ENCODE results near the gene GLRX3.
"Not testable (repeated sequence)": the region's sequence is repeated elsewhere in the genome, so short reads cannot be mapped to it uniquely, and the experiment has no call there.

The GLRX3 gene

GRCh38 chr10:130200179-130201042 lies 64.2 kb downstream of the GLRX3 start:
- TF ChIP-seq, protein P1, sequence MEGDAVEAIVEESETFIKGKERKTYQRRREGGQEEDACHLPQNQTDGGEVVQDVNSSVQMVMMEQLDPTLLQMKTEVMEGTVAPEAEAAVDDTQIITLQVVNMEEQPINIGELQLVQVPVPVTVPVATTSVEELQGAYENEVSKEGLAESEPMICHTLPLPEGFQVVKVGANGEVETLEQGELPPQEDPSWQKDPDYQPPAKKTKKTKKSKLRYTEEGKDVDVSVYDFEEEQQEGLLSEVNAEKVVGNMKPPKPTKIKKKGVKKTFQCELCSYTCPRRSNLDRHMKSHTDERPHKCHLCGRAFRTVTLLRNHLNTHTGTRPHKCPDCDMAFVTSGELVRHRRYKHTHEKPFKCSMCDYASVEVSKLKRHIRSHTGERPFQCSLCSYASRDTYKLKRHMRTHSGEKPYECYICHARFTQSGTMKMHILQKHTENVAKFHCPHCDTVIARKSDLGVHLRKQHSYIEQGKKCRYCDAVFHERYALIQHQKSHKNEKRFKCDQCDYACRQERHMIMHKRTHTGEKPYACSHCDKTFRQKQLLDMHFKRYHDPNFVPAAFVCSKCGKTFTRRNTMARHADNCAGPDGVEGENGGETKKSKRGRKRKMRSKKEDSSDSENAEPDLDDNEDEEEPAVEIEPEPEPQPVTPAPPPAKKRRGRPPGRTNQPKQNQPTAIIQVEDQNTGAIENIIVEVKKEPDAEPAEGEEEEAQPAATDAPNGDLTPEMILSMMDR (IDR thresholded peaks at IDR 0.05) = no peak
- Histone ChIP-seq H3K4me3 (no peak overlapping the region), H3K27ac (no peak overlapping the region)
- DNase-seq (ENCODE audit: low spot score) = no peak

- TF ChIP-seq, protein P1 (IDR thresholded peaks at IDR 0.05) = no peak
Observed at GRCh38 chr10:130201043-130201380, 64.8 kb downstream of the GLRX3 start.

DNA sequence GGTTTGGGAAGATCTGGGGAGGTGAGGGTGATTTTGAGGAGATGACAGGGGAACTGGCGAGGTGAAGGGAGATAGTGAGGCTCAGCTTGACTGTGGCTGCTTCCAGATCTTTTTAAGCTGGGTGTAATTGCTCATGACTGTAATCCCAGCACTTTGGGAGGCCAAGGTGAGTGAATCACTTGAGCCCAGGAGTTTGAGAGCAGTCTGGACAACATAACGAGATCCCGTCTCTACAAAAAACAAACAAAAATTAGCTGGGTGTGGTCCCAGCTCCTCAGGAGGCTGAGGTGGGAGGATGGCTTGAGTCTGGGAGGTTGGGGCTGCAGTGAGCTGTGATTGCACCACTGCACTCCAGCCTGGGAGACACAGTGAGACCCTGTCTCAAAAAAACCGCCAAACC lies 66.0 kb downstream of the GLRX3 start:
- DNase-seq (ENCODE audit: low spot score); H3K4me3 ChIP-seq; H3K27ac ChIP-seq: not testable (repeated sequence)

More at GRCh38 chr10:130201043-130201380, 64.8 kb downstream of the GLRX3 start:
- no peak for DNase-seq (ENCODE audit: low spot score)
- Histone ChIP-seq H3K4me3 (no peak overlapping the region), H3K27ac (no peak overlapping the region)

DNA sequence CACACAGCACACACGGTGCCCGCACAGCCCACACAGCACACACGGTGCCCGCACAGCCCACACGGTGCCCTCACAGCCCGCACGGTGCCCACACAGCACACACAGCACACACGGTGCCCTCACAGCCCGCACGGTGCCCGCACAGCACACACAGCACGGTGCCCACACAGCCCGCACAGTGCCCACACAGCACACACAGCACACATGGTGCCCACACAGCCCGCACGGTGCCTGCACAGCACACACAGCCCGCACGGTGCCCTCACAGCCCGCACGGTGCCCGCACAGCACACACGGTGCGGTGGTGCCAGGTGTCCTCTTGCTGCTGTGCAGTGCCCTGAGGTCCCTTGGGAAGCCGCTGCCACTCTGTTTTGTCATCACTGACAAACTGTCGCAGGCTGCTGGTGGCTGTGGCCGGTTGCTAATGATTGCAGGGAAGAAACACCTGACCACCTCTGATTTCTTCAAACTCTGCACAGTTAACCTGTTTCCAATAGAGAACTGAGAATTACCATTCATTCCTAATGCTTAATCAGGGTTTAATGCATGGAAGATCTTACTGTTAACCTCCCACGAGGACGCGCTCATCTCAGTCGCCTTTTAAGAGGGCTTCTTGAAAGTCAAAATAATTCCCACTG lies 66.9 kb downstream of the GLRX3 start:
- no peak overlapping the region for H3K27ac ChIP-seq
- no peak overlapping the region for H3K4me3 ChIP-seq
- no peak for DNase-seq (ENCODE audit: low spot score)
- TF ChIP-seq, protein P1 (IDR thresholded peaks at IDR 0.05) = no peak

- TF ChIP-seq, protein P1 (IDR thresholded peaks at IDR 0.05) = no peak
- DNase-seq (ENCODE audit: low spot score) = no peak
- Histone ChIP-seq H3K4me3 (no peak overlapping the region), H3K27ac (no peak overlapping the region)
Observed at GRCh38 chr10:130203626-130204025, 67.4 kb downstream of the GLRX3 start.

- H3K27ac ChIP-seq = no peak overlapping the region
- H3K4me3 ChIP-seq = no peak overlapping the region
- no peak for DNase-seq (ENCODE audit: low spot score)
- TF ChIP-seq, protein P1 (IDR thresholded peaks at IDR 0.05) = no peak
Observed at GRCh38 chr10:130206216-130206737, 70.1 kb downstream of the GLRX3 start.

DNA sequence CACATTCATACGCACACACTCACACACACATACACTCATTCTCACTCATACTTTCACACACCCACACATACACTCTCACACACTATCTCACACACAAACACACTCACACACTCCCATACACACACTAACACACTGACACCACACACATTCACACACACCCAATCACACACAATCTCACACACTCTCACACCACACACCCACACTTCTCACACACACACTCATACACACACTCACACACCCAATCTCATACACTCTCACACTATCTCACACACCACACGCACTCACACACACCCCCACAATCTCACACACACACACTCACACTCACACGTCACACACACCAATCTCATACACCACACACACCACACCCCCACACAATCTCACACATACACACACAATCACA lies 71.0 kb downstream of the GLRX3 start:
- no peak for DNase-seq (ENCODE audit: low spot score)
- Histone ChIP-seq H3K4me3 (no peak overlapping the region), H3K27ac (no peak overlapping the region)
- TF ChIP-seq, protein P1 (IDR thresholded peaks at IDR 0.05) = no peak

Data from coronary artery (tissue), 2 donors.